CD1c-positive myeloid dendritic cell (primary cell): ENCODE data around the gene WDFY2.

Experiments used
- DNase-seq: peaks from one replicate; pipeline ENCODE4 v3.0.0-alpha.2; 2016; ENCODE audit errors: extremely low spot score

The WDFY2 gene

GRCh38 chr13:51738226-51738905 is 154.1 kb downstream of the WDFY2 start:
- DNase-seq, result no peak

- no peak for DNase-seq
Observed at GRCh38 chr13:51739027-51739764, 154.9 kb downstream of the WDFY2 start.

- no peak for DNase-seq
Observed at GRCh38 chr13:51740698-51741097, 156.4 kb downstream of the WDFY2 start.

- no peak for DNase-seq
Observed at GRCh38 chr13:51742031-51742430, 157.8 kb downstream of the WDFY2 start.

- DNase-seq, result no peak
Observed at GRCh38 chr13:51742611-51743010, 158.3 kb downstream of the WDFY2 start.

- DNase-seq, result no peak
Observed at GRCh38 chr13:51745243-51745642, 161.0 kb downstream of the WDFY2 start.

- no peak for DNase-seq
Observed at GRCh38 chr13:51746802-51747201, 162.5 kb downstream of the WDFY2 start.

- no peak for DNase-seq
Observed at GRCh38 chr13:51747438-51748434, 163.5 kb downstream of the WDFY2 start.

GRCh38 chr13:51756651-51757050 is 172.4 kb downstream of the WDFY2 start:
- no peak for DNase-seq

GRCh38 chr13:51758691-51759090 is 174.4 kb downstream of the WDFY2 start:
- no peak for DNase-seq

GRCh38 chr13:51759240-51759639 is 175.0 kb downstream of the WDFY2 start:
- no peak for DNase-seq

- no peak for DNase-seq
Observed at GRCh38 chr13:51760592-51760991, 176.3 kb downstream of the WDFY2 start.

- no peak for DNase-seq
Observed at GRCh38 chr13:51761643-51762350, 177.5 kb downstream of the WDFY2 start.

- no peak for DNase-seq
Observed at GRCh38 chr13:51763486-51763885, 179.2 kb downstream of the WDFY2 start.

- DNase-seq, result peak; percentile 6
Observed at GRCh38 chr13:51764184-51765141, 180.2 kb downstream of the WDFY2 start.

GRCh38 chr13:51765142-51765515 is 180.9 kb downstream of the WDFY2 start:
- DNase-seq, result no peak

GRCh38 chr13:51767100-51767499 is 182.8 kb downstream of the WDFY2 start:
- DNase-seq, result no peak

- no peak for DNase-seq
Observed at GRCh38 chr13:51768378-51768921, 184.2 kb downstream of the WDFY2 start.

GRCh38 chr13:51768976-51769375 is 184.7 kb downstream of the WDFY2 start:
- DNase-seq, result no peak

- DNase-seq, result no peak
Observed at GRCh38 chr13:51769455-51770127, 185.3 kb downstream of the WDFY2 start.
